OCI-LY7 (cell line): ENCODE data around the gene KCNH6. TPM values are rescaled to one million over a fixed set of nuclear protein-coding genes. Genes with fewer than 3 reads are reported as not detected.

Source experiments
- BruUV-seq: library from RNA; stranded (reverse); fragments of 400-500 nt; replicated peaks from 2 replicates; lab custom pipeline; 2021; lab: Mats Ljungman, UMichigan
- CTCF ChIA-PET: fragments of 300-600 bp; sonication (Branson Sonifier 250); formaldehyde crosslinking; loops from one replicate; lab custom pipeline; 2022; ENCODE audit warnings: antibody characterized with exemption; ENCODE audit not compliant: unreplicated experiment; lab: Charles Lee
- POLR2A ChIA-PET: fragments of 300-600 bp; sonication (Branson Sonifier 250); formaldehyde crosslinking; loops from one replicate; lab custom pipeline; 2022; ENCODE audit warnings: antibody characterized with exemption; lab: Charles Lee
- DNase-seq: peaks from one replicate; pipeline ENCODE4 v3.0.0-alpha.2; 2015; ENCODE audit warnings: low spot score
- H2AFZ ChIP-seq: fragments of 200-600 bp; sonication (generic), shearing (Covaris generic); 2 replicates; pipeline ENCODE4 v1.6.1; 2014; ENCODE audit warnings: mild to moderate bottlenecking, antibody characterized with exemption, low read length, moderate library complexity
- H3K27ac ChIP-seq: fragments of 200-600 bp; sonication (generic); 2 replicates; pipeline ENCODE4 v1.5.1; 2014; ENCODE audit warnings: mixed run types, low read depth, mild to moderate bottlenecking, moderate library complexity, low read length, inconsistent platforms; ENCODE audit not compliant: poor library complexity, severe bottlenecking
- H3K36me3 ChIP-seq: fragments of 200-600 bp; sonication (generic); 2 replicates; pipeline ENCODE4 v1.6.1; 2014; ENCODE audit warnings: mild to moderate bottlenecking, antibody characterized with exemption, low read length, moderate library complexity, mixed read lengths; ENCODE audit not compliant: insufficient read depth
- H3K4me1 ChIP-seq: fragments of 200-600 bp; sonication (generic); 2 replicates; pipeline ENCODE4 v1.5.1; 2014; ENCODE audit warnings: mild to moderate bottlenecking, low read length; ENCODE audit not compliant: insufficient read depth, poor library complexity, severe bottlenecking
- H3K4me2 ChIP-seq: fragments of 200-600 bp; sonication (generic); 2 replicates; pipeline ENCODE4 v1.6.1; 2014; ENCODE audit warnings: mild to moderate bottlenecking, low read length
- H3K4me3 ChIP-seq: fragments of 200-600 bp; sonication (generic); 2 replicates; pipeline ENCODE4 v1.5.1; 2014; ENCODE audit warnings: mild to moderate bottlenecking, low read depth, low read length; ENCODE audit not compliant: poor library complexity, severe bottlenecking
- H3K79me2 ChIP-seq: fragments of 200-600 bp; sonication (generic); 2 replicates; pipeline ENCODE4 v1.6.1; 2016; ENCODE audit warnings: low read depth, mild to moderate bottlenecking, low read length, moderate library complexity, mixed read lengths; ENCODE audit not compliant: insufficient read depth
- H3K9me2 ChIP-seq: fragments of 200-600 bp; sonication (generic); 2 replicates; pipeline ENCODE4 v1.6.1; 2016; ENCODE audit warnings: mild to moderate bottlenecking, low read length, mixed read lengths; ENCODE audit not compliant: insufficient read depth
- H3K9me3 ChIP-seq: fragments of 200-600 bp; sonication (generic); 2 replicates; pipeline ENCODE4 v1.6.1; 2014; ENCODE audit warnings: mild to moderate bottlenecking, mixed run types, low read length, mixed read lengths
- H4K20me1 ChIP-seq: fragments of 200-600 bp; sonication (generic); 2 replicates; pipeline ENCODE4 v1.6.1; 2014; ENCODE audit warnings: mild to moderate bottlenecking, antibody characterized with exemption, low read length, moderate library complexity, mixed read lengths; ENCODE audit not compliant: insufficient read depth
- CTCF ChIP-seq: fragments of 200-600 bp; sonication (generic); conservative IDR thresholded peaks from 2 replicates; pipeline ENCODE4 v1.5.1; 2014; ENCODE audit warnings: mild to moderate bottlenecking, antibody characterized with exemption, low read length, moderate library complexity, mixed read lengths
- EZH2phosphoT487 ChIP-seq: fragments of 200-600 bp; sonication (generic); IDR thresholded peaks from 2 replicates; pipeline ENCODE4 v1.6.1; 2018; ENCODE audit warnings: low read depth, borderline replicate concordance, mild to moderate bottlenecking, mixed run types, antibody characterized with exemption, low read length, moderate library complexity, mixed read lengths
- intact Hi-C: fragments of 100-400 bp; cut with micrococcal nuclease; formaldehyde crosslinking; loops from one replicate; pipeline ENCODE4 v1.10.0; 2022; ENCODE audit not compliant: unreplicated experiment
- total RNA-seq, 2 experiments: library from RNA; depleted of rRNA in 1 of 2; stranded (reverse); fragments of >200 nt in 1 of 2; shearing (Covaris generic) in 1 of 2; gene quantifications; 2 replicates each; pipeline ENCODE4 v1.2.3, GENCODE V29; 2014 to 2022

Gene KCNH6
- total RNA-seq, 2 experiments from 2014 or later, result not detected

GRCh38 chr17:63474586-63475460 lies 48.3 kb upstream of the KCNH6 start:
- H3K36me3 ChIP-seq, result no peaks in the 10 kb centered on the region
- H3K4me3 ChIP-seq, result no peak overlapping the region
- CTCF ChIA-PET, result no interaction called here
- no peak for DNase-seq
- no peaks in the 10 kb centered on the region for H3K4me1 ChIP-seq
- BruUV-seq, result no TSS peak
- no peak overlapping the region for H3K4me2 ChIP-seq
- H4K20me1 ChIP-seq, result no peaks in the 10 kb centered on the region
- intact Hi-C loops, result loop anchor here (5.0 kb wide), 1 partner anchor 77 kb away; the partner anchor contains the start of gene DCAF7
- no peaks in the 10 kb centered on the region for H3K9me2 ChIP-seq
- H3K79me2 ChIP-seq, result no peaks in the 10 kb centered on the region
- H3K27ac ChIP-seq, result no peak overlapping the region
- POLR2A ChIA-PET, result no interaction called here
- no peak for TF ChIP-seq CTCF
- TF ChIP-seq EZH2phosphoT487, result no peak
- no peaks in the 10 kb centered on the region for H3K9me3 ChIP-seq
- no peak overlapping the region for H2AFZ ChIP-seq

GRCh38 chr17:63475491-63476412 lies 47.4 kb upstream of the KCNH6 start:
- BruUV-seq, result no TSS peak
- POLR2A ChIA-PET, result interaction anchor here (1.1 kb wide), 1 partner anchor 40 kb away, joined by 3 read pairs; no protein-coding TSS in a partner anchor
- H3K9me3 ChIP-seq, result no peaks in the 10 kb centered on the region
- CTCF ChIA-PET, result interaction anchor here (1.5 kb wide), 1 partner anchor 40 kb away, joined by 3 read pairs; no protein-coding TSS in a partner anchor
- no peak for DNase-seq
- peak overlapping the region; percentile 60 for H3K4me2 ChIP-seq
- H2AFZ ChIP-seq, result no peak overlapping the region
- H3K9me2 ChIP-seq, result no peaks in the 10 kb centered on the region
- no peaks in the 10 kb centered on the region for H3K36me3 ChIP-seq
- no peak overlapping the region for H3K27ac ChIP-seq
- intact Hi-C loops, result loop anchor here (5.0 kb wide), 1 partner anchor 77 kb away; the partner anchor contains the start of gene DCAF7
- peaks cover 5% of the 10 kb centered on the region for H3K4me1 ChIP-seq
- H3K79me2 ChIP-seq, result no peaks in the 10 kb centered on the region
- TF ChIP-seq EZH2phosphoT487 (no peak), CTCF (no peak)
- H3K4me3 ChIP-seq, result peak overlapping the region; percentile 65
- H4K20me1 ChIP-seq, result no peaks in the 10 kb centered on the region
